HG03135 (cell line): ENCODE measurements around the gene SFRP4.

Experiments
- ATAC-seq: cut with Tn5 transposase; IDR thresholded peaks from one replicate; pipeline ENCODE4 v1.9.1; 2021; ENCODE audit warnings: mild to moderate bottlenecking, moderate library complexity; ENCODE audit not compliant: unreplicated experiment

The SFRP4 gene

GRCh38 chr7:37925620-37926019 lies 9.0 kb upstream of the SFRP4 start:
- no peak for ATAC-seq

GRCh38 chr7:37924491-37925041 lies 7.9 kb upstream of the SFRP4 start:
- ATAC-seq: no peak

GRCh38 chr7:37923996-37924395 lies 7.4 kb upstream of the SFRP4 start:
- ATAC-seq: no peak

GRCh38 chr7:37921876-37922275 lies 5.3 kb upstream of the SFRP4 start:
- ATAC-seq: no peak

GRCh38 chr7:37920849-37921805 lies 4.5 kb upstream of the SFRP4 start:
- ATAC-seq: peak; percentile 35

- ATAC-seq: peak; percentile 43
Observed at GRCh38 chr7:37920305-37920848, 3.8 kb upstream of the SFRP4 start, which contains the start of gene EPDR1. TSS of gene EPDR1 (plus strand) at chr7:37920640. CDS start at chr7:37920940, 300 bp downstream.

- ATAC-seq: no peak
Observed at GRCh38 chr7:37918526-37918925, 1.9 kb upstream of the SFRP4 start.

GRCh38 chr7:37916017-37916672 lies 472 bp downstream of the SFRP4 start:
- no peak for ATAC-seq

- no peak for ATAC-seq
Observed at GRCh38 chr7:37915438-37915837, 1.2 kb downstream of the SFRP4 start.

GRCh38 chr7:37912756-37913155 lies 3.9 kb downstream of the SFRP4 start:
- ATAC-seq: no peak

GRCh38 chr7:37908221-37908788 lies 8.3 kb downstream of the SFRP4 start:
- ATAC-seq: no peak

GRCh38 chr7:37901890-37902524 lies 14.6 kb downstream of the SFRP4 start:
- no peak for ATAC-seq

- ATAC-seq: no peak
Observed at GRCh38 chr7:37901236-37901827, 15.3 kb downstream of the SFRP4 start.

GRCh38 chr7:37899712-37900247 lies 16.8 kb downstream of the SFRP4 start:
- ATAC-seq: no peak

- no peak for ATAC-seq
Observed at GRCh38 chr7:37894671-37895070, 21.9 kb downstream of the SFRP4 start.

- ATAC-seq: no peak
Observed at GRCh38 chr7:37893359-37893758, 23.3 kb downstream of the SFRP4 start.

- no peak for ATAC-seq
Observed at GRCh38 chr7:37882086-37882485, 34.5 kb downstream of the SFRP4 start.
